ENCODE results near the gene MEX3A.
"Not testable (repeated sequence)": the region's sequence is repeated elsewhere in the genome, so short reads cannot be mapped to it uniquely, and the experiment has no call there.

DNA sequence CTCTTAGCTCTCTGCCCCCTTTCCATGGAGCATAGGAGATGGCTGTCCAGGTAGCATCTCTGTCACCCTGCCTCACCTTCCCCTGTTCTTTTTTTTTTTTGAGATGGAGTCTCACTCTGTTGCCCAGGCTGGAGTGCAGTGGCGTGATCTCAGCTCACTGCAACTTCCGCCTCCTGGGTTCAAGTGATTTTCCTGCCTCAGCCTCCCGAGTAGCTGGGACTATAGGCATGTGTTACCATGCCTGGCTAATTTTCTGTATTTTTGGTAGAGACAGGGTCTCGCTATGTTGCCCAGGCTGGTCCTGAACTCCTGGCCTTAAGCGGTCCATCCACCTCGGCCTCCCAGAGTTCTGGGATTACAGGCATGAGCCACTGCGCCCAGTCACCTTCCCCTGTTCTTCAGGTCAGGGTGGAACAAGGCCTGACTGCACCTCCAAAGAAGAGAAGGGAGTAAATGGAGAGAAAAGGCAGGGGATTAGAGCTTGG is 10.9 kb downstream of the MEX3A start:
- not testable (repeated sequence) for TF ChIP-seq STAT1, JUNB (IDR thresholded peaks at IDR 0.05; ENCODE audit: unreplicated experiment)
